GM12878 (cell line): Measurements from ENCODE around the gene MRPS14. TPM values are rescaled to one million over a fixed set of nuclear protein-coding genes. Genes with fewer than 3 reads are reported as not detected.

Source experiments
- ATAC-seq: fragments of 200-7000 bp; cut with Tn5 transposase; 3 replicates; pipeline ENCODE4 v1.9.1; 2020; ENCODE audit warnings: mild to moderate bottlenecking, moderate library complexity
- BruUV-seq: library from RNA; stranded (reverse); fragments of 400-500 nt; replicated peaks from 2 replicates; lab custom pipeline; 2021; lab: Mats Ljungman, UMichigan
- CTCF ChIA-PET: fragments of 300-600 bp; sonication (Branson Sonifier 250); formaldehyde crosslinking; extraction: SDS; loops from one replicate; lab custom pipeline; 2021; ENCODE audit warnings: inconsistent platforms; lab: Yijun Ruan, JAX
- POLR2A ChIA-PET: fragments of 350-600 bp; formaldehyde crosslinking; extraction: SDS; loops from one replicate; lab custom pipeline; 2021; ENCODE audit warnings: inconsistent platforms; lab: Charles Lee
- RAD21 ChIA-PET: fragments of 300-600 bp; sonication (Branson Sonifier 250); formaldehyde crosslinking; loops from one replicate; lab custom pipeline; 2023; ENCODE audit warnings: antibody characterized with exemption; ENCODE audit not compliant: unreplicated experiment; lab: Charles Lee
- SMC1A ChIA-PET: fragments of 300-600 bp; sonication (Branson Sonifier 250); formaldehyde crosslinking; loops from one replicate; lab custom pipeline; 2023; ENCODE audit not compliant: unreplicated experiment, uncharacterized antibody; lab: Charles Lee
- DNase-seq: peaks from one replicate; pipeline ENCODE4 v3.0.0-alpha.2; 2011; ENCODE audit warnings: low read depth, low spot score
- FAIRE-seq: peaks from 3 replicates; lab custom pipeline; 2011; peaks lifted over from hg19 to GRCh38; lab: Jason Lieb, UNC
- H2AFZ ChIP-seq: 2 replicates; pipeline ENCODE4 v1.6.0; 2011; ENCODE audit warnings: low read depth, low read length, control low read depth; ENCODE audit not compliant: control insufficient read depth
- H3K27ac ChIP-seq: 2 replicates; pipeline ENCODE4 v1.5.1; 2011; ENCODE audit warnings: control low read depth; ENCODE audit not compliant: control insufficient read depth, insufficient read depth
- H3K27me3 ChIP-seq, 2 experiments: replicated peaks in 1 of 2; 2 replicates each; pipeline versions ENCODE4 v1.6.0 to v1.6.1; 2011; ENCODE audit warnings: low read length in 1 of 2; ENCODE audit not compliant: control insufficient read depth in 2 of 2, insufficient read depth in 2 of 2
- H3K36me3 ChIP-seq, 2 experiments: 2 replicates each; pipeline ENCODE4 v1.5.1; 2011; ENCODE audit warnings: low read length in 1 of 2; ENCODE audit not compliant: control insufficient read depth in 2 of 2, insufficient read depth in 2 of 2
- H3K4me1 ChIP-seq: 2 replicates; pipeline ENCODE4 v1.6.1; 2011; ENCODE audit warnings: mild to moderate bottlenecking, low read length, moderate library complexity, mixed read lengths; ENCODE audit not compliant: control insufficient read depth, insufficient read depth
- H3K4me2 ChIP-seq: 2 replicates; pipeline ENCODE4 v1.6.0; 2011; ENCODE audit warnings: control low read depth; ENCODE audit not compliant: control insufficient read depth, insufficient read depth
- H3K4me3 ChIP-seq: fragments of 200-600 bp; sonication (generic); 2 replicates; pipeline ENCODE4 v1.5.1; 2016
- H3K79me2 ChIP-seq: 2 replicates; pipeline ENCODE4 v1.6.0; 2011; ENCODE audit warnings: low read length; ENCODE audit not compliant: control insufficient read depth, insufficient read depth
- H3K9ac ChIP-seq: 2 replicates; pipeline ENCODE4 v1.8.0; 2011; ENCODE audit warnings: low read length, control low read depth, mixed read lengths; ENCODE audit not compliant: control insufficient read depth, insufficient read depth
- H3K9me3 ChIP-seq: replicated peaks from 3 replicates; pipeline ENCODE4 v1.5.1; 2011; ENCODE audit warnings: mild to moderate bottlenecking, low read length; ENCODE audit not compliant: control insufficient read depth, insufficient read depth
- H4K20me1 ChIP-seq: 2 replicates; pipeline ENCODE4 v1.6.0; 2011; ENCODE audit not compliant: control insufficient read depth, insufficient read depth
- BHLHE40 ChIP-seq, 2 experiments: fragments of 450-650 bp in 1 of 2; IDR thresholded peaks; 2 replicates each; pipeline ENCODE4 v1.6.1; 2011 to 2017; ENCODE audit warnings: low read depth in 2 of 2, borderline replicate concordance in 1 of 2, improper control_type of control experiment in 1 of 2, low read length in 1 of 2, mild to moderate bottlenecking in 1 of 2
- CEBPB ChIP-seq, 2 experiments: fragments of 150-350 bp in 1 of 2; IDR thresholded peaks; 2 replicates each; pipeline ENCODE4 v1.6.1; 2012 to 2014; ENCODE audit warnings: low read depth in 2 of 2, low read length in 2 of 2, borderline replicate concordance in 1 of 2, inconsistent platforms in 1 of 2
- EGR1 ChIP-seq, 2 experiments: IDR thresholded peaks; 1 replicate in 1 of 2; 2 replicates in 1 of 2; pipeline ENCODE4 v1.6.1; 2011 to 2012; ENCODE audit warnings: low read depth in 2 of 2, low read length in 2 of 2, borderline replicate concordance in 1 of 2, mild to moderate bottlenecking in 1 of 2, moderate library complexity in 1 of 2
- ESRRA ChIP-seq: IDR thresholded peaks from 2 replicates; pipeline ENCODE4 v1.6.1; 2012; ENCODE audit warnings: mild to moderate bottlenecking, low read length, improper control_type of control experiment
- FOS ChIP-seq: IDR thresholded peaks from 3 replicates; pipeline ENCODE4 v1.6.1; 2011; ENCODE audit warnings: borderline replicate concordance; ENCODE audit not compliant: insufficient read length; ENCODE audit errors: extremely low read depth
- GABPA ChIP-seq: IDR thresholded peaks from 2 replicates; pipeline ENCODE4 v1.6.1; 2014; ENCODE audit warnings: antibody characterized with exemption, low read depth, mild to moderate bottlenecking, inconsistent platforms
- IRF4 ChIP-seq: IDR thresholded peaks from 2 replicates; pipeline ENCODE4 v1.6.1; 2011; ENCODE audit warnings: low read depth, low read length
- KAT2A ChIP-seq: conservative IDR thresholded peaks from 2 replicates; pipeline ENCODE4 v1.6.1; 2011; ENCODE audit warnings: low read depth, low read length; ENCODE audit not compliant: control insufficient read depth
- MTA2 ChIP-seq: fragments of 450-650 bp; IDR thresholded peaks from 2 replicates; pipeline ENCODE4 v1.6.1; 2016; ENCODE audit warnings: low read depth, mild to moderate bottlenecking, moderate library complexity
- MXI1 ChIP-seq: fragments of 150-350 bp; IDR thresholded peaks from 2 replicates; pipeline ENCODE4 v1.6.1; 2011; ENCODE audit warnings: low read depth, mild to moderate bottlenecking, inconsistent platforms, low read length, improper control_type of control experiment
- NR2F1 ChIP-seq: fragments of 450-650 bp; conservative IDR thresholded peaks from 2 replicates; pipeline ENCODE4 v1.6.1; 2017; ENCODE audit warnings: mild to moderate bottlenecking
- SREBF2 ChIP-seq: IDR thresholded peaks from 2 replicates; pipeline ENCODE4 v1.6.1; 2012; ENCODE audit warnings: mild to moderate bottlenecking, low read length
- STAT1 ChIP-seq: fragments of 450-650 bp; conservative IDR thresholded peaks from 2 replicates; pipeline ENCODE4 v1.6.1; 2014; ENCODE audit warnings: antibody characterized with exemption, mild to moderate bottlenecking
- TBL1XR1 ChIP-seq: IDR thresholded peaks from 2 replicates; pipeline ENCODE4 v1.6.1; 2012; ENCODE audit warnings: low read depth, low read length, improper control_type of control experiment
- WGBS: methylation state at CpG from one replicate; pipeline ENCODE4 v1.1.6; 2016; ENCODE audit warnings: low lambda C conversion rate; ENCODE audit not compliant: insufficient replicate concordance, insufficient coverage; ENCODE audit errors: missing lambda C conversion rate; 5-methylcytosine and 5-hydroxymethylcytosine counted together
- in situ Hi-C: fragments of 300-500 bp; cut with MboI; formaldehyde crosslinking; loops from 9 replicates; pipeline ENCODE4 v1.14.3; 2018; ENCODE audit warnings: mixed read lengths
- intact Hi-C: fragments of 100-400 bp; cut with micrococcal nuclease; formaldehyde crosslinking; loops from one replicate; pipeline ENCODE4 v1.14.2; 2022; ENCODE audit not compliant: unreplicated experiment
- polyA plus RNA-seq, 11 experiments: library from polyadenylated mRNA; depleted of rRNA in 4 of 11; unstranded in 6 of 11; stranded (reverse) in 5 of 11; fragments of >200 nt; fragmentation: Nextera tagmentation in 4 of 11; fragmentation: Illumina TruSeq in 1 of 11; extraction: Ambion mirVana in 4 of 11; extraction: Trizol in 1 of 11; gene quantifications; 1 replicate in 1 of 11; 2 replicates in 10 of 11; pipeline versions ENCODE4 v1.2.1 to v1.2.3, GENCODE V29; 2011 to 2016; ENCODE audit warnings: inconsistent platforms in 2 of 11, missing spikeins in 2 of 11, low read depth in 1 of 11
- total RNA-seq, 4 experiments: library from RNA; depleted of rRNA in 3 of 4; stranded (reverse); fragments of >200 nt in 3 of 4; fragmentation: Illumina TruSeq in 1 of 4; extraction: Trizol in 1 of 4; gene quantifications; 2 replicates each; pipeline versions ENCODE4 v1.2.1 to v1.2.3, GENCODE V29; 2013 to 2021
- TF ChIP-seq, protein P1 (sequence below): IDR thresholded peaks from 2 replicates; pipeline ENCODE4 v1.6.1; 2011; ENCODE audit warnings: borderline replicate concordance, low read depth, mild to moderate bottlenecking, moderate library complexity, low read length; ENCODE audit not compliant: insufficient read depth, poor library complexity, severe bottlenecking
- TF ChIP-seq, protein P2 (sequence below): IDR thresholded peaks from 2 replicates; pipeline ENCODE4 v1.6.1; 2012; ENCODE audit warnings: low read depth, low read length, improper control_type of control experiment
- TF ChIP-seq, protein P3 (sequence below): IDR thresholded peaks from 2 replicates; pipeline ENCODE4 v1.6.1; 2011; ENCODE audit warnings: mild to moderate bottlenecking, low read depth, low read length, moderate library complexity; ENCODE audit not compliant: insufficient replicate concordance

MRPS14 gene
- total and polyA plus RNA-seq, 10 of the 15 experiments (the other 5 are each of a cell fraction or from before 2014, with no cell fraction given), result 31.1 to 224 (median 50.4) TPM

DNA sequence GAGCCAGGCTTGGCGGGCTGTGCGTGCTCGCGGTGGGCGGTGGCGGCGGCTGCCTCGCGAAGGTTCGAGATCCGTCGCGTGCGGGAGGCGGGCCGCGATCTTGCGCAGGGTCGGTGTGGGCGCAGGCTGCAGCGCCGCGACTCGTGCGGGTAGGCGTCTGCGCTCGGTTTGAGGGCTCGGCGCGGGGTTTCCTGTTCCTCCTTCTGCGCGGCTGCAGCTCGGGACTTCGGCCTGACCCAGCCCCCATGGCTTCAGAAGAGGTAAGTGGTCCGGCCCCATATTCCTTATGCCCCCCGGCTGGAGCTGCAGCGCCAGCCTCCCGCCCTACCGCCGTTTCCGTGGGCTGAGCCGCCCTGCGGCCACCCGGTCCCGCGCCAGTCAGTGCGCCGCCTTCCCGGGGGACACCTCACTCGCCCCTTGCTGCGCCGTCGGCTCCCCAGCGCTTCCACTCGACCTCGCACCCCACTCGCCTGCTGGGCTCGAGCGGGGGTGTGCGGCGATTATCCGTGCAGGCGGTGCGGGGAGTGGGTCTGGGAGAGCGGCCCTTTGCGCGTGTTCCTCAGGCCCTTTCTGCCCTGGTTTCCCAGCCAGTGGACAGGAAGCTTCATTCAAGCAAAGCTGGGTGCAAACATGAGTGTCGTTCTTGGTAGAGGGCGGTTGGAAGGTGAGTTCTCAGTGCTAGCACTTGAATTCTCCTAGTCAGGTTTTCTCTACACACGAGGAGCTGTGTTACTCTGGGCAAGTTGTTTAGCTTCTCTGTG lies 23.1 kb downstream of the MRPS14 start, which contains the start of gene CACYBP:
TSS of gene CACYBP (plus strand) at position 12 of the 761 bp plus-strand sequence. CDS start at position 246, 234 bp downstream.
- Histone ChIP-seq H3K9me3 (no peaks in the 10 kb centered on the region), H3K9ac (peak within 1 kb of the TSS; percentile 99), H3K27me3 (no peaks in the 10 kb centered on the region), H3K4me3 (peak within 1 kb of the TSS; percentile 94), H2AFZ (peak within 1 kb of the TSS; percentile 99), H4K20me1 (no peaks in the 10 kb centered on the region), H3K27ac (peak within 1 kb of the TSS; percentile 99), H3K4me2 (peak within 1 kb of the TSS; percentile 92), H3K4me1 (peaks cover 9% of the 10 kb centered on the region), H3K79me2 (peaks cover 62% of the 10 kb centered on the region), H3K36me3 (peaks cover 0 to 3% of the 10 kb centered on the region in 2 experiments; a peak in 3 of 4 replicates)
- DNase-seq (no peak), ATAC-seq (peak; percentile 14), FAIRE-seq (no peak)
- under 1% methylated on average over 71 of the region's 71 CpGs for WGBS
- intact Hi-C loops (loop anchor here (1.0 to 10.0 kb wide), 6 partner anchors 23 to 1175 kb away; partner anchors contain the start of genes CENPL, DARS2, MRPS14 and RABGAP1L), in situ Hi-C loops (loop anchor here (5.0 to 10.0 kb wide), 2 partner anchors 228 to 735 kb away; no protein-coding TSS in a partner anchor)
- ChIA-PET SMC1A (interaction anchor here (0.6 to 6.5 kb wide), 24 partner anchors 10 to 248 kb away, joined by 3 to 89 read pairs (median 5); partner anchors contain the start of gene MRPS14), RAD21 (interaction anchor here (0.8 to 4.4 kb wide), 19 partner anchors 11 to 251 kb away, joined by 3 to 58 read pairs (median 4); partner anchors contain the start of gene MRPS14), POLR2A (interaction anchor here (0.7 to 4.7 kb wide), 23 partner anchors 9 to 1132 kb away, joined by 3 to 45 read pairs (median 4); partner anchors contain the start of genes MRPS14 and ZBTB37), CTCF (interaction anchor here (0.7 to 5.2 kb wide), 21 partner anchors 9 to 233 kb away, joined by 3 to 54 read pairs (median 4); partner anchors contain the start of gene MRPS14)
- BruUV-seq, result no TSS peak
- TF ChIP-seq FOS (no peak), IRF4 (no peak), ESRRA (no peak), GABPA (no peak), TBL1XR1 (0 out of 2 replicates have a peak, but pooled peaks have one; percentile 6), MXI1 (no peak; the same call in 1 of the 2 replicates), KAT2A (no peak), STAT1 (0 out of 2 replicates have a peak, but pooled peaks have one; percentile 48), SREBF2 (no peak), MTA2 (no peak), BHLHE40 (IDR thresholded peaks at IDR 0.05; ENCODE audit: borderline replicate concordance in 1 of 2, low read depth in 2 of 2, low read length in 1 of 2) (peak; percentile 96 to 100), EGR1 (IDR thresholded peaks at IDR 0.05; ENCODE audit: borderline replicate concordance in 1 of 2, low read depth in 2 of 2, low read length in 2 of 2) (peak in 1 of 2 experiments; percentile 39; a peak in 2 of 3 replicates), NR2F1 (peak; percentile 49; the same call in 1 of the 2 replicates), CEBPB (IDR thresholded peaks at IDR 0.05; ENCODE audit: borderline replicate concordance in 1 of 2, low read depth in 2 of 2, low read length in 2 of 2) (no peak)
- TF ChIP-seq, protein P1, sequence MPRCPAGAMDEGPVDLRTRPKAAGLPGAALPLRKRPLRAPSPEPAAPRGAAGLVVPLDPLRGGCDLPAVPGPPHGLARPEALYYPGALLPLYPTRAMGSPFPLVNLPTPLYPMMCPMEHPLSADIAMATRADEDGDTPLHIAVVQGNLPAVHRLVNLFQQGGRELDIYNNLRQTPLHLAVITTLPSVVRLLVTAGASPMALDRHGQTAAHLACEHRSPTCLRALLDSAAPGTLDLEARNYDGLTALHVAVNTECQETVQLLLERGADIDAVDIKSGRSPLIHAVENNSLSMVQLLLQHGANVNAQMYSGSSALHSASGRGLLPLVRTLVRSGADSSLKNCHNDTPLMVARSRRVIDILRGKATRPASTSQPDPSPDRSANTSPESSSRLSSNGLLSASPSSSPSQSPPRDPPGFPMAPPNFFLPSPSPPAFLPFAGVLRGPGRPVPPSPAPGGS, result no peak
- TF ChIP-seq, protein P2, sequence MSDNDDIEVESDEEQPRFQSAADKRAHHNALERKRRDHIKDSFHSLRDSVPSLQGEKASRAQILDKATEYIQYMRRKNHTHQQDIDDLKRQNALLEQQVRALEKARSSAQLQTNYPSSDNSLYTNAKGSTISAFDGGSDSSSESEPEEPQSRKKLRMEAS, result peak; percentile 76
- TF ChIP-seq, protein P3, sequence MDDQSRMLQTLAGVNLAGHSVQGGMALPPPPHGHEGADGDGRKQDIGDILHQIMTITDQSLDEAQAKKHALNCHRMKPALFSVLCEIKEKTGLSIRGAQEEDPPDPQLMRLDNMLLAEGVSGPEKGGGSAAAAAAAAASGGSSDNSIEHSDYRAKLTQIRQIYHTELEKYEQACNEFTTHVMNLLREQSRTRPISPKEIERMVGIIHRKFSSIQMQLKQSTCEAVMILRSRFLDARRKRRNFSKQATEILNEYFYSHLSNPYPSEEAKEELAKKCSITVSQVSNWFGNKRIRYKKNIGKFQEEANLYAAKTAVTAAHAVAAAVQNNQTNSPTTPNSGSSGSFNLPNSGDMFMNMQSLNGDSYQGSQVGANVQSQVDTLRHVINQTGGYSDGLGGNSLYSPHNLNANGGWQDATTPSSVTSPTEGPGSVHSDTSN, result no peak
